Gastroesophageal sphincter (tissue), 4 donors: ENCODE measurements around the gene KCNB1. TPM values are rescaled to one million over a fixed set of nuclear protein-coding genes. Genes with fewer than 3 reads are reported as not detected.
A peak's percentile ranks its signal among the peaks of the same experiment; 100 is the strongest.

Experiments
- ATAC-seq: fragments of 150-250 bp; one replicate; pipeline ENCODE4 v1.9.1; 2016; ENCODE audit warnings: mild to moderate bottlenecking, moderate library complexity
- H3K27ac ChIP-seq, 4 donors: fragments of 200-600 bp; sonication (generic) in 3 of 4; 1 replicate in 3 of 4; 2 replicates in 1 of 4; pipeline ENCODE4 v1.5.1; 2016 to 2019
- H3K27me3 ChIP-seq: fragments of 200-600 bp; sonication (generic); one replicate; pipeline ENCODE4 v1.5.1; 2019
- H3K36me3 ChIP-seq, 2 donors: fragments of 200-600 bp; sonication (generic); one replicate each; pipeline ENCODE4 v1.5.1; 2019; ENCODE audit warnings: control low read depth in 1 of 2
- H3K4me1 ChIP-seq, 3 donors: fragments of 200-600 bp; sonication (generic); 1 replicate in 2 of 3; 2 replicates in 1 of 3; pipeline ENCODE4 v1.5.1; 2016 to 2019; ENCODE audit warnings: control low read depth in 2 of 3
- H3K4me3 ChIP-seq, 2 donors: fragments of 200-600 bp; sonication (generic); one replicate each; pipeline ENCODE4 v1.5.1; 2019; ENCODE audit warnings: mild to moderate bottlenecking in 1 of 2, moderate library complexity in 1 of 2
- H3K9me3 ChIP-seq, 3 donors: fragments of 200-600 bp; sonication (generic); one replicate each; pipeline ENCODE4 v1.5.1; 2017 to 2019; ENCODE audit warnings: control low read depth in 2 of 3
- EP300 ChIP-seq: sonication (generic); formaldehyde crosslinking; IDR thresholded peaks from one replicate; pipeline ENCODE4 v1.6.1; 2017; ENCODE audit warnings: antibody characterized with exemption, mild to moderate bottlenecking
- POLR2A ChIP-seq, 2 donors: fragments of 450-650 bp; IDR thresholded peaks; one replicate each; pipeline ENCODE4 v1.6.1; 2017; ENCODE audit warnings: antibody characterized with exemption in 2 of 2, mild to moderate bottlenecking in 2 of 2, moderate library complexity in 1 of 2
- POLR2AphosphoS5 ChIP-seq: sonication (generic); formaldehyde crosslinking; IDR thresholded peaks from one replicate; pipeline ENCODE4 v1.6.1; 2017; ENCODE audit warnings: antibody characterized with exemption
- WGBS, 2 donors: methylation state at CpG; one replicate each; pipeline ENCODE4 v1.1.5; 2018; ENCODE audit warnings: low coverage in 1 of 2; 5-methylcytosine and 5-hydroxymethylcytosine counted together
- total RNA-seq, 4 donors: library from RNA; depleted of rRNA; stranded (reverse); fragments of >200 nt; gene quantifications; one replicate each; pipeline ENCODE4 v1.1.0, GENCODE V29; 2016
- TF ChIP-seq, protein P1 (sequence below), 4 experiments: fragments of 200-600 bp in 2 of 4; fragments of 450-650 bp in 2 of 4; sonication (generic) in 1 of 4; IDR thresholded peaks; one replicate each; pipeline ENCODE4 v1.5.1; 2017 to 2019; ENCODE audit warnings: antibody characterized with exemption in 4 of 4, mild to moderate bottlenecking in 2 of 4, moderate library complexity in 2 of 4

Gene KCNB1
- total RNA-seq, 4 donors from 2014 or later, result 26.3 to 44.1 (median 38.0) TPM

DNA sequence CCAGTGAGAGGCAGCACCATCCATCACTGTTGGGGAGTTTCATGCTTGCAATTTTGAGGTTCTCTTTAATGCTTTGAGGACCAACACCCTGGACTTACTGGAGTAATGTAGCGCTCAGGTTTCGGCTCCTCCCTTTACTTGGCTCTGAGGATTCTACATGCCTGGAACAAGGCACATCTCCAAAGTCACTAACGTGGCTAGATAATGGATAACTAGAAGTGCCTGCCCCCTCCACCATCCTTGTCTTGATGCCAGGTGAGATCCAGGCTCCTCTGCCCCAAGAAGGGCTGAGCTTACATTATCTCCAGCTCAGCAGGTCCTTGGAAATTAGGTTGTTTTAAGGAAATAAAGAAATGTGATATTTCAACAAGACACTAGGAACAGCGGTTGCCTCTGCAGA is 129.1 kb downstream of the KCNB1 start:
- H3K9me3 ChIP-seq, result no peaks in the 10 kb centered on the region
- ATAC-seq, result no peak

DNA sequence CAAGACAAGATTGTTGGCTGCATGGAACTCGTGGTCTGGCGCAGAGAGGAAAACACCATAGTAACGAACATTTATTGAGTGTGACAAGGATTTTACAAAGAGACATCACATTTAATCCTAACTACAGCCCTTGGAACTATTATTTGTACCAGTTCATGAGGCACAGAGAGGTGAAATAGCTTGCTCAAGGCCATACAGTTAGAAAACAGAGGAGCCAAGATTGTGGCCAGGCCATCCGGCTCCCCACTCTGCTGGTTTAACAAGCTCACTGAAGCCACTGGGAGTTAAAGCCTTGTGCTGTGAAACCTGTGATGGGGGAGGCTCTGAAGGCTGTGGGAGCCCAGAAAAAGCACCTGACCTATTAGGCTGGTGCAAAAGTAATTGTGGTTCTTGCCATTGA is 129.7 kb downstream of the KCNB1 start:
- no peaks in the 10 kb centered on the region for H3K27me3 ChIP-seq
- H3K9me3 ChIP-seq, result no peaks in the 10 kb centered on the region
- H3K27ac ChIP-seq, result peak overlapping the region in 1 of 4 donors; percentile 43
- H3K36me3 ChIP-seq, result no peaks in the 10 kb centered on the region
- peaks cover 0 to 35% (median 0%) of the 10 kb centered on the region in 3 donors for H3K4me1 ChIP-seq
- ATAC-seq, result no peak
- H3K4me3 ChIP-seq, result no peak overlapping the region
- WGBS, 2 donors, result 66 to 75% methylated on average over 4 of the region's 4 CpGs
- TF ChIP-seq POLR2A (IDR thresholded peaks at IDR 0.05) (no peak), EP300 (no peak), POLR2AphosphoS5 (no peak)
- TF ChIP-seq, protein P1, sequence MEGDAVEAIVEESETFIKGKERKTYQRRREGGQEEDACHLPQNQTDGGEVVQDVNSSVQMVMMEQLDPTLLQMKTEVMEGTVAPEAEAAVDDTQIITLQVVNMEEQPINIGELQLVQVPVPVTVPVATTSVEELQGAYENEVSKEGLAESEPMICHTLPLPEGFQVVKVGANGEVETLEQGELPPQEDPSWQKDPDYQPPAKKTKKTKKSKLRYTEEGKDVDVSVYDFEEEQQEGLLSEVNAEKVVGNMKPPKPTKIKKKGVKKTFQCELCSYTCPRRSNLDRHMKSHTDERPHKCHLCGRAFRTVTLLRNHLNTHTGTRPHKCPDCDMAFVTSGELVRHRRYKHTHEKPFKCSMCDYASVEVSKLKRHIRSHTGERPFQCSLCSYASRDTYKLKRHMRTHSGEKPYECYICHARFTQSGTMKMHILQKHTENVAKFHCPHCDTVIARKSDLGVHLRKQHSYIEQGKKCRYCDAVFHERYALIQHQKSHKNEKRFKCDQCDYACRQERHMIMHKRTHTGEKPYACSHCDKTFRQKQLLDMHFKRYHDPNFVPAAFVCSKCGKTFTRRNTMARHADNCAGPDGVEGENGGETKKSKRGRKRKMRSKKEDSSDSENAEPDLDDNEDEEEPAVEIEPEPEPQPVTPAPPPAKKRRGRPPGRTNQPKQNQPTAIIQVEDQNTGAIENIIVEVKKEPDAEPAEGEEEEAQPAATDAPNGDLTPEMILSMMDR (IDR thresholded peaks at IDR 0.05), result no peak

More for the DNA sequence above, 129.1 kb downstream of the KCNB1 start:
- Histone ChIP-seq H3K36me3 (no peaks in the 10 kb centered on the region), H3K4me3 (no peak overlapping the region), H3K27ac (no peak overlapping the region), H3K27me3 (no peaks in the 10 kb centered on the region), H3K4me1 (peaks cover 0 to 33% (median 0%) of the 10 kb centered on the region in 3 donors)
- 35 to 83% methylated on average over 1 to 3 of the region's 4 CpGs for WGBS, 2 donors
- TF ChIP-seq, protein P1 (IDR thresholded peaks at IDR 0.05), result no peak
- TF ChIP-seq EP300, result no peak
- no peak for TF ChIP-seq POLR2AphosphoS5
- no peak for TF ChIP-seq POLR2A (IDR thresholded peaks at IDR 0.05)

DNA sequence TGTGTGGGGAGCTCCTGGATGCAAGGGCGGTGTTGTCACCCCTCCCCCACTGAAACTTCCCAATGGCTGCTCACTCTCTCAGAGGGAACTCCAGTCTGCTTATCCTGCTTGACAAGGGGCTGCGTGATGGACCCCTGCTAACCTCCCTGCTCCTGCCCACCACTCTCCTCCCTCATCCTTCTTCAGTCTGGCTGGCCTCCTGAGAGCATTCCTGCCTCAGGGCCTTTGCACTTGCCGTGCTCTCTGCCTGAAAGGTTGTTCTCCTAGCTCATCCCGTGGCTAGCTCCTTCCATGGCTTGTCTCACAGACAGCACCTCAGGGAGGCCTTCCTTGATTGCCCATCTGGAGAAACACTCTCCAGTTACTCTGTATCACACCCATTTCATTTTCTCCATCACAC is 130.7 kb downstream of the KCNB1 start:
- Histone ChIP-seq H3K27ac (peak overlapping the region in 2 of 4 donors; percentile 17 to 43), H3K4me3 (no peak overlapping the region), H3K4me1 (peaks cover 0 to 39% (median 0%) of the 10 kb centered on the region in 3 donors), H3K36me3 (no peaks in the 10 kb centered on the region), H3K27me3 (no peaks in the 10 kb centered on the region), H3K9me3 (no peaks in the 10 kb centered on the region)
- TF ChIP-seq POLR2A (IDR thresholded peaks at IDR 0.05), result no peak
- no peak for TF ChIP-seq EP300
- TF ChIP-seq, protein P1 (IDR thresholded peaks at IDR 0.05), result no peak
- no peak for TF ChIP-seq POLR2AphosphoS5
- WGBS, 2 donors, result 80% methylated on average over 3 of the region's 4 CpGs; no CpG with 5 or more reads in 1 of the 2 donors
- ATAC-seq, result no peak

GRCh38 chr20:49349694-49350252 is 132.7 kb downstream of the KCNB1 start:
- Histone ChIP-seq H3K9me3 (no peaks in the 10 kb centered on the region), H3K4me3 (no peak overlapping the region), H3K36me3 (no peaks in the 10 kb centered on the region), H3K27me3 (no peaks in the 10 kb centered on the region), H3K27ac (peak overlapping the region in 3 of 4 donors; percentile 50 to 85 (median 54)), H3K4me1 (peaks cover 3 to 51% (median 8%) of the 10 kb centered on the region in 3 donors)
- 79 to 81% methylated on average over 2 to 3 of the region's 3 CpGs for WGBS, 2 donors
- ATAC-seq, result peak; percentile 57
- TF ChIP-seq, protein P1 (IDR thresholded peaks at IDR 0.05), result no peak
- TF ChIP-seq POLR2AphosphoS5, result peak; percentile 66

DNA sequence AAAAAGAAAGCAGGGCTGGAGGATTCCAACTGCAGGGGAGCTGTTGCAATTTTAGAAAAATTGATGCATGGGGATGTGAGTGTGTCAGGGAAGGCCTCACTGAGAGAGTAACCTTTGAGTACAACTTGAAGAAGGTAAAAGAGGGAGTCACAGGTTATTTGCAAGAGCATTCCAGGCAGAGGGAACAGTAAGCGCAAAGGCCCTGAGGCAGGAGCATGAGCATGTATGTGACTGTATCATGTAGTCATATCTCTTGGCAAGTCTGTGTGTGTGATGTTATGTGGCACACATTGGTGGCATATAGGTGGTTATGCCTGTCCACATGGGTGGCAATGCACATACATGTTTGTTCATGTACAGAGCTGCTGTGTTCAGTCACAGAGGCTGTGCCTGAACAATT is 133.4 kb downstream of the KCNB1 start:
- no peak for ATAC-seq
- Histone ChIP-seq H3K4me3 (no peak overlapping the region), H3K36me3 (no peaks in the 10 kb centered on the region), H3K27ac (peak overlapping the region in 2 of 4 donors; percentile 10 to 85), H3K4me1 (peaks cover 3 to 56% (median 11%) of the 10 kb centered on the region in 3 donors), H3K27me3 (no peaks in the 10 kb centered on the region), H3K9me3 (no peaks in the 10 kb centered on the region)
- TF ChIP-seq POLR2A (IDR thresholded peaks at IDR 0.05), result no peak
- no peak for TF ChIP-seq POLR2AphosphoS5
- no peak for TF ChIP-seq EP300
- TF ChIP-seq, protein P1 (IDR thresholded peaks at IDR 0.05), result no peak
- WGBS, 2 donors, result 83 to 90% methylated on average over 1 of the region's 1 CpG
